GM12878 (cell line): Measurements from ENCODE around the gene OR1S1. TPM values are rescaled to one million over a fixed set of nuclear protein-coding genes. Genes with fewer than 3 reads are reported as not detected.

Experiments used
- ATAC-seq: fragments of 200-7000 bp; cut with Tn5 transposase; 3 replicates; pipeline ENCODE4 v1.9.1; 2020; ENCODE audit warnings: mild to moderate bottlenecking, moderate library complexity
- BruUV-seq: library from RNA; stranded (reverse); fragments of 400-500 nt; replicated peaks from 2 replicates; lab custom pipeline; 2021; lab: Mats Ljungman, UMichigan
- CTCF ChIA-PET: fragments of 300-600 bp; sonication (Branson Sonifier 250); formaldehyde crosslinking; extraction: SDS; loops from one replicate; lab custom pipeline; 2021; ENCODE audit warnings: inconsistent platforms; lab: Yijun Ruan, JAX
- POLR2A ChIA-PET: fragments of 350-600 bp; formaldehyde crosslinking; extraction: SDS; loops from one replicate; lab custom pipeline; 2021; ENCODE audit warnings: inconsistent platforms; lab: Charles Lee
- RAD21 ChIA-PET: fragments of 300-600 bp; sonication (Branson Sonifier 250); formaldehyde crosslinking; loops from one replicate; lab custom pipeline; 2023; ENCODE audit warnings: antibody characterized with exemption; ENCODE audit not compliant: unreplicated experiment; lab: Charles Lee
- SMC1A ChIA-PET: fragments of 300-600 bp; sonication (Branson Sonifier 250); formaldehyde crosslinking; loops from one replicate; lab custom pipeline; 2023; ENCODE audit not compliant: unreplicated experiment, uncharacterized antibody; lab: Charles Lee
- DNase-seq: peaks from one replicate; pipeline ENCODE4 v3.0.0-alpha.2; 2011; ENCODE audit warnings: low read depth, low spot score
- FAIRE-seq: peaks from 3 replicates; lab custom pipeline; 2011; peaks lifted over from hg19 to GRCh38; lab: Jason Lieb, UNC
- H2AFZ ChIP-seq: 2 replicates; pipeline ENCODE4 v1.6.0; 2011; ENCODE audit warnings: low read depth, low read length, control low read depth; ENCODE audit not compliant: control insufficient read depth
- H3K27ac ChIP-seq: 2 replicates; pipeline ENCODE4 v1.5.1; 2011; ENCODE audit warnings: control low read depth; ENCODE audit not compliant: control insufficient read depth, insufficient read depth
- H3K27me3 ChIP-seq, 2 experiments: replicated peaks in 1 of 2; 2 replicates each; pipeline versions ENCODE4 v1.6.0 to v1.6.1; 2011; ENCODE audit warnings: low read length in 1 of 2; ENCODE audit not compliant: control insufficient read depth in 2 of 2, insufficient read depth in 2 of 2
- H3K36me3 ChIP-seq, 2 experiments: 2 replicates each; pipeline ENCODE4 v1.5.1; 2011; ENCODE audit warnings: low read length in 1 of 2; ENCODE audit not compliant: control insufficient read depth in 2 of 2, insufficient read depth in 2 of 2
- H3K4me1 ChIP-seq: 2 replicates; pipeline ENCODE4 v1.6.1; 2011; ENCODE audit warnings: mild to moderate bottlenecking, low read length, moderate library complexity, mixed read lengths; ENCODE audit not compliant: control insufficient read depth, insufficient read depth
- H3K4me2 ChIP-seq: 2 replicates; pipeline ENCODE4 v1.6.0; 2011; ENCODE audit warnings: control low read depth; ENCODE audit not compliant: control insufficient read depth, insufficient read depth
- H3K4me3 ChIP-seq: fragments of 200-600 bp; sonication (generic); 2 replicates; pipeline ENCODE4 v1.5.1; 2016
- H3K79me2 ChIP-seq: 2 replicates; pipeline ENCODE4 v1.6.0; 2011; ENCODE audit warnings: low read length; ENCODE audit not compliant: control insufficient read depth, insufficient read depth
- H3K9ac ChIP-seq: 2 replicates; pipeline ENCODE4 v1.8.0; 2011; ENCODE audit warnings: low read length, control low read depth, mixed read lengths; ENCODE audit not compliant: control insufficient read depth, insufficient read depth
- H3K9me3 ChIP-seq: replicated peaks from 3 replicates; pipeline ENCODE4 v1.5.1; 2011; ENCODE audit warnings: mild to moderate bottlenecking, low read length; ENCODE audit not compliant: control insufficient read depth, insufficient read depth
- H4K20me1 ChIP-seq: 2 replicates; pipeline ENCODE4 v1.6.0; 2011; ENCODE audit not compliant: control insufficient read depth, insufficient read depth
- ETV6 ChIP-seq, 2 experiments: fragments of 450-650 bp in 1 of 2; IDR thresholded peaks in 1 of 2; conservative IDR thresholded peaks in 1 of 2; 2 replicates each; pipeline ENCODE4 v1.6.1; 2014; ENCODE audit warnings: antibody characterized with exemption in 1 of 2, borderline replicate concordance in 1 of 2, low read depth in 1 of 2, mild to moderate bottlenecking in 1 of 2, moderate library complexity in 1 of 2
- IKZF2 ChIP-seq, 2 experiments: fragments of 450-650 bp; IDR thresholded peaks; 2 replicates each; pipeline ENCODE4 v1.6.1; 2017; ENCODE audit warnings: mild to moderate bottlenecking in 2 of 2, moderate library complexity in 2 of 2
- KAT2A ChIP-seq: conservative IDR thresholded peaks from 2 replicates; pipeline ENCODE4 v1.6.1; 2011; ENCODE audit warnings: low read depth, low read length; ENCODE audit not compliant: control insufficient read depth
- MYB ChIP-seq: fragments of 150-350 bp; IDR thresholded peaks from 2 replicates; pipeline ENCODE4 v1.6.1; 2014; ENCODE audit warnings: mild to moderate bottlenecking, low read depth, low read length, borderline replicate concordance
- NFIC ChIP-seq: IDR thresholded peaks from 2 replicates; pipeline ENCODE4 v1.6.1; 2012; ENCODE audit warnings: low read depth, mild to moderate bottlenecking, inconsistent platforms, low read length, moderate library complexity
- PAX5 ChIP-seq: IDR thresholded peaks from 2 replicates; pipeline ENCODE4 v1.6.1; 2011; ENCODE audit warnings: low read depth, low read length, borderline replicate concordance
- POLR2A ChIP-seq: IDR thresholded peaks from 2 replicates; pipeline ENCODE4 v1.6.1; 2011; ENCODE audit warnings: low read depth, mild to moderate bottlenecking, low read length
- RAD21 ChIP-seq: IDR thresholded peaks from 2 replicates; pipeline ENCODE4 v1.6.1; 2011; ENCODE audit warnings: mild to moderate bottlenecking, low read depth, low read length, moderate library complexity; ENCODE audit not compliant: insufficient read depth
- SIX5 ChIP-seq: IDR thresholded peaks from 2 replicates; pipeline ENCODE4 v1.6.1; 2011; ENCODE audit warnings: mild to moderate bottlenecking, low read depth, low read length, moderate library complexity; ENCODE audit not compliant: severe bottlenecking
- SREBF1 ChIP-seq: IDR thresholded peaks from 2 replicates; pipeline ENCODE4 v1.6.1; 2012; ENCODE audit warnings: mild to moderate bottlenecking, low read length
- TCF7 ChIP-seq: IDR thresholded peaks from 2 replicates; pipeline ENCODE4 v1.6.1; 2014; ENCODE audit warnings: antibody characterized with exemption, borderline replicate concordance
- YY1 ChIP-seq: IDR thresholded peaks from 2 replicates; pipeline ENCODE4 v1.6.1; 2011; ENCODE audit warnings: low read depth, mild to moderate bottlenecking, low read length
- ZZZ3 ChIP-seq: IDR thresholded peaks from 2 replicates; pipeline ENCODE4 v1.6.1; 2011; ENCODE audit warnings: low read depth; ENCODE audit not compliant: control insufficient read depth, insufficient read length
- WGBS: methylation state at CpG from one replicate; pipeline ENCODE4 v1.1.6; 2016; ENCODE audit warnings: low lambda C conversion rate; ENCODE audit not compliant: insufficient replicate concordance, insufficient coverage; ENCODE audit errors: missing lambda C conversion rate; 5-methylcytosine and 5-hydroxymethylcytosine counted together
- in situ Hi-C: fragments of 300-500 bp; cut with MboI; formaldehyde crosslinking; loops from 9 replicates; pipeline ENCODE4 v1.14.3; 2018; ENCODE audit warnings: mixed read lengths
- intact Hi-C: fragments of 100-400 bp; cut with micrococcal nuclease; formaldehyde crosslinking; loops from one replicate; pipeline ENCODE4 v1.14.2; 2022; ENCODE audit not compliant: unreplicated experiment
- polyA plus RNA-seq, 11 experiments: library from polyadenylated mRNA; depleted of rRNA in 4 of 11; unstranded in 6 of 11; stranded (reverse) in 5 of 11; fragments of >200 nt; fragmentation: Nextera tagmentation in 4 of 11; fragmentation: Illumina TruSeq in 1 of 11; extraction: Ambion mirVana in 4 of 11; extraction: Trizol in 1 of 11; gene quantifications; 1 replicate in 1 of 11; 2 replicates in 10 of 11; pipeline versions ENCODE4 v1.2.1 to v1.2.3, GENCODE V29; 2011 to 2016; ENCODE audit warnings: inconsistent platforms in 2 of 11, missing spikeins in 2 of 11, low read depth in 1 of 11
- total RNA-seq, 4 experiments: library from RNA; depleted of rRNA in 3 of 4; stranded (reverse); fragments of >200 nt in 3 of 4; fragmentation: Illumina TruSeq in 1 of 4; extraction: Trizol in 1 of 4; gene quantifications; 2 replicates each; pipeline versions ENCODE4 v1.2.1 to v1.2.3, GENCODE V29; 2013 to 2021
- TF ChIP-seq, protein P1 (sequence below): fragments of 450-650 bp; IDR thresholded peaks from 2 replicates; pipeline ENCODE4 v1.6.1; 2017; ENCODE audit warnings: mild to moderate bottlenecking, moderate library complexity
- TF ChIP-seq, protein P2 (sequence below): fragments of 450-650 bp; IDR thresholded peaks from 2 replicates; pipeline ENCODE4 v1.6.1; 2016; ENCODE audit warnings: mild to moderate bottlenecking

Gene OR1S1
- total and polyA plus RNA-seq, 10 of the 15 experiments (the other 5 are each of a cell fraction or from before 2014, with no cell fraction given), result not detected

DNA sequence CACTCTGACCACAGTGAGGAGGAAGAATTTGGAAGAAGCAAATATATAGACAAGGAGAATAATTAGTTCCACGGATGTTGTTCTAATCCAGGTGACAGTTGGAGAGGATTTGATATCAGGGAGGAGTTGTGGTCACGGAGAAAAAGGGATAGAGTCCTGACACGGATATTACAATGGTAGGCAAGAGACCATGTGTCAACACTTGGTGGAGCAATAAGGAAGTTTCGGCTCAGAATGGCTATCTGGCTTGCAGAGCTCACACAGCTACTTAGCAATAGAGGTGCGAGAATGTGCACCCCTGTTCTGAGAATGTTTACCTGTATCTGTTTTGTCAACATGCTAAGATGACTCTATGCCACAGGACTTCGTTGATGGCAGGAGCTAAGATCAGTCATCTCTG lies 34.1 kb upstream of the OR1S1 start:
- in situ Hi-C loops (no loop called here), intact Hi-C loops (no loop called here)
- 29% methylated on average over 6 of the region's 6 CpGs for WGBS
- DNase-seq (no peak), ATAC-seq (no peak), FAIRE-seq (no peak)
- H3K4me3 ChIP-seq, result no peak overlapping the region
- H2AFZ ChIP-seq, result no peak overlapping the region
- ChIA-PET RAD21 (no interaction called here), POLR2A (no interaction called here), CTCF (no interaction called here), SMC1A (no interaction called here)
- no peaks in the 10 kb centered on the region for H4K20me1 ChIP-seq
- no peak overlapping the region for H3K9ac ChIP-seq
- H3K36me3 ChIP-seq, result no peaks in the 10 kb centered on the region
- H3K9me3 ChIP-seq, result no peaks in the 10 kb centered on the region
- H3K27ac ChIP-seq, result no peak overlapping the region
- H3K27me3 ChIP-seq, result no peaks in the 10 kb centered on the region; a peak in 1 of 4 replicates
- no TSS peak for BruUV-seq
- H3K4me1 ChIP-seq, result no peaks in the 10 kb centered on the region
- TF ChIP-seq TCF7 (no peak), KAT2A (no peak), MYB (no peak), SIX5 (no peak), NFIC (no peak), SREBF1 (no peak), RAD21 (no peak)
- no peaks in the 10 kb centered on the region for H3K79me2 ChIP-seq
- H3K4me2 ChIP-seq, result no peak overlapping the region

DNA sequence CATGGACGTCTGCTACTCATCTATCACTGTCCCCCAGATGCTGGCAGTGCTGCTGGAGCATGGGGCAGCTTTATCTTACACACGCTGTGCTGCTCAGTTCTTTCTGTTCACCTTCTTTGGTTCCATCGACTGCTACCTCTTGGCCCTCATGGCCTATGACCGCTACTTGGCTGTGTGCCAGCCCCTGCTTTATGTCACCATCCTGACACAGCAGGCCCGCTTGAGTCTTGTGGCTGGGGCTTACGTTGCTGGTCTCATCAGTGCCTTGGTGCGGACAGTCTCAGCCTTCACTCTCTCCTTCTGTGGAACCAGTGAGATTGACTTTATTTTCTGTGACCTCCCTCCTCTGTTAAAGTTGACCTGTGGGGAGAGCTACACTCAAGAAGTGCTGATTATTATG lies 32.9 kb upstream of the OR1S1 start:
- H3K4me3 ChIP-seq, result no peak overlapping the region
- 41% methylated on average over 7 of the region's 7 CpGs for WGBS
- ChIA-PET CTCF (no interaction called here), RAD21 (no interaction called here), POLR2A (no interaction called here), SMC1A (no interaction called here)
- ATAC-seq, result no peak
- no peaks in the 10 kb centered on the region for H4K20me1 ChIP-seq
- H3K36me3 ChIP-seq, result no peaks in the 10 kb centered on the region
- no peak overlapping the region for H2AFZ ChIP-seq
- FAIRE-seq, result no peak
- no peak for DNase-seq
- H3K4me1 ChIP-seq, result no peaks in the 10 kb centered on the region
- in situ Hi-C loops (no loop called here), intact Hi-C loops (no loop called here)
- H3K27me3 ChIP-seq, result no peaks in the 10 kb centered on the region; a peak in 1 of 4 replicates
- no peak overlapping the region for H3K9ac ChIP-seq
- no peaks in the 10 kb centered on the region for H3K79me2 ChIP-seq
- no peaks in the 10 kb centered on the region for H3K9me3 ChIP-seq
- H3K4me2 ChIP-seq, result no peak overlapping the region
- no peak overlapping the region for H3K27ac ChIP-seq
- BruUV-seq, result no TSS peak
- no peak for TF ChIP-seq PAX5
- no peak for TF ChIP-seq ZZZ3
- no peak for TF ChIP-seq YY1
- TF ChIP-seq ETV6 (conservative IDR thresholded peaks at IDR 0.05 in 1 of 2, IDR thresholded peaks at IDR 0.05 in 1 of 2; ENCODE audit: borderline replicate concordance in 1 of 2, low read depth in 1 of 2), result no peak
- TF ChIP-seq, protein P1, sequence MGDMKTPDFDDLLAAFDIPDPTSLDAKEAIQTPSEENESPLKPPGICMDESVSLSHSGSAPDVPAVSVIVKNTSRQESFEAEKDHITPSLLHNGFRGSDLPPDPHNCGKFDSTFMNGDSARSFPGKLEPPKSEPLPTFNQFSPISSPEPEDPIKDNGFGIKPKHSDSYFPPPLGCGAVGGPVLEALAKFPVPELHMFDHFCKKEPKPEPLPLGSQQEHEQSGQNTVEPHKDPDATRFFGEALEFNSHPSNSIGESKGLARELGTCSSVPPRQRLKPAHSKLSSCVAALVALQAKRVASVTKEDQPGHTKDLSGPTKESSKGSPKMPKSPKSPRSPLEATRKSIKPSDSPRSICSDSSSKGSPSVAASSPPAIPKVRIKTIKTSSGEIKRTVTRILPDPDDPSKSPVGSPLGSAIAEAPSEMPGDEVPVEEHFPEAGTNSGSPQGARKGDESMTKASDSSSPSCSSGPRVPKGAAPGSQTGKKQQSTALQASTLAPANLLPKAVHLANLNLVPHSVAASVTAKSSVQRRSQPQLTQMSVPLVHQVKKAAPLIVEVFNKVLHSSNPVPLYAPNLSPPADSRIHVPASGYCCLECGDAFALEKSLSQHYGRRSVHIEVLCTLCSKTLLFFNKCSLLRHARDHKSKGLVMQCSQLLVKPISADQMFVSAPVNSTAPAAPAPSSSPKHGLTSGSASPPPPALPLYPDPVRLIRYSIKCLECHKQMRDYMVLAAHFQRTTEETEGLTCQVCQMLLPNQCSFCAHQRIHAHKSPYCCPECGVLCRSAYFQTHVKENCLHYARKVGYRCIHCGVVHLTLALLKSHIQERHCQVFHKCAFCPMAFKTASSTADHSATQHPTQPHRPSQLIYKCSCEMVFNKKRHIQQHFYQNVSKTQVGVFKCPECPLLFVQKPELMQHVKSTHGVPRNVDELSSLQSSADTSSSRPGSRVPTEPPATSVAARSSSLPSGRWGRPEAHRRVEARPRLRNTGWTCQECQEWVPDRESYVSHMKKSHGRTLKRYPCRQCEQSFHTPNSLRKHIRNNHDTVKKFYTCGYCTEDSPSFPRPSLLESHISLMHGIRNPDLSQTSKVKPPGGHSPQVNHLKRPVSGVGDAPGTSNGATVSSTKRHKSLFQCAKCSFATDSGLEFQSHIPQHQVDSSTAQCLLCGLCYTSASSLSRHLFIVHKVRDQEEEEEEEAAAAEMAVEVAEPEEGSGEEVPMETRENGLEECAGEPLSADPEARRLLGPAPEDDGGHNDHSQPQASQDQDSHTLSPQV, result no peak
- TF ChIP-seq POLR2A, result no peak
- TF ChIP-seq, protein P2, sequence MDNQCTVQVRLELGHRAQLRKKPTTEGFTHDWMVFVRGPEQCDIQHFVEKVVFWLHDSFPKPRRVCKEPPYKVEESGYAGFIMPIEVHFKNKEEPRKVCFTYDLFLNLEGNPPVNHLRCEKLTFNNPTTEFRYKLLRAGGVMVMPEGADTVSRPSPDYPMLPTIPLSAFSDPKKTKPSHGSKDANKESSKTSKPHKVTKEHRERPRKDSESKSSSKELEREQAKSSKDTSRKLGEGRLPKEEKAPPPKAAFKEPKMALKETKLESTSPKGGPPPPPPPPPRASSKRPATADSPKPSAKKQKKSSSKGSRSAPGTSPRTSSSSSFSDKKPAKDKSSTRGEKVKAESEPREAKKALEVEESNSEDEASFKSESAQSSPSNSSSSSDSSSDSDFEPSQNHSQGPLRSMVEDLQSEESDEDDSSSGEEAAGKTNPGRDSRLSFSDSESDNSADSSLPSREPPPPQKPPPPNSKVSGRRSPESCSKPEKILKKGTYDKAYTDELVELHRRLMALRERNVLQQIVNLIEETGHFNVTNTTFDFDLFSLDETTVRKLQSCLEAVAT, result no peak
- no peak for TF ChIP-seq IKZF2 (IDR thresholded peaks at IDR 0.05)
